A549 (cell line): ENCODE results near the gene PPY. TPM values are rescaled to one million over a fixed set of nuclear protein-coding genes. Genes with fewer than 3 reads are reported as not detected.

Source experiments
- ATAC-seq, 2 experiments: fragments of 200-7000 bp in 1 of 2; fragments of >200 bp in 1 of 2; cut with Nextera tagmentation in 1 of 2; cut with Tn5 transposase in 1 of 2; 3 replicates each; pipeline versions ENCODE4 v1.8.0 to v1.9.1; 2018 to 2020; ENCODE audit warnings: mild to moderate bottlenecking in 1 of 2, moderate library complexity in 1 of 2
- CTCF ChIA-PET: fragments of 300-600 bp; sonication (Branson Sonifier 250); formaldehyde crosslinking; extraction: SDS; loops from one replicate; lab custom pipeline; 2021; ENCODE audit warnings: antibody characterized with exemption, inconsistent platforms; lab: Yijun Ruan, JAX
- POLR2A ChIA-PET: fragments of 350-600 bp; formaldehyde crosslinking; extraction: SDS; loops from one replicate; lab custom pipeline; 2021; ENCODE audit warnings: antibody characterized with exemption, inconsistent platforms; lab: Yijun Ruan, JAX
- DNase-seq, 2 experiments: peaks; one replicate each; pipeline versions ENCODE4 v3.0.0 to v3.0.0-alpha.2; 2011 to 2016; ENCODE audit warnings: low read depth in 1 of 2, low spot score in 1 of 2
- FAIRE-seq: peaks from 2 replicates; lab custom pipeline; 2011; peaks lifted over from hg19 to GRCh38; lab: Jason Lieb, UNC
- H3K27ac ChIP-seq, 2 experiments: fragments of >200 bp; sonication (Bioruptor Twin); formaldehyde crosslinking; 3 replicates each; pipeline ENCODE4 v1.5.1; 2016 to 2017
- H3K4me1 ChIP-seq: fragments of >200 bp; sonication (Bioruptor Twin); formaldehyde crosslinking; 3 replicates; pipeline ENCODE4 v1.6.1; 2016
- H3K4me2 ChIP-seq: fragments of >200 bp; sonication (Bioruptor Twin); formaldehyde crosslinking; 3 replicates; pipeline ENCODE4 v1.6.1; 2016
- H3K4me3 ChIP-seq: fragments of >200 bp; sonication (Bioruptor Twin); formaldehyde crosslinking; 3 replicates; pipeline ENCODE4 v1.5.1; 2016
- H3K9me3 ChIP-seq: fragments of >200 bp; sonication (Bioruptor Twin); formaldehyde crosslinking; 3 replicates; pipeline ENCODE4 v1.6.1; 2016
- BCL3 ChIP-seq: fragments of >200 bp; sonication (Bioruptor Twin); formaldehyde crosslinking; IDR thresholded peaks from 3 replicates; pipeline ENCODE4 v1.6.1; 2016
- BHLHE40 ChIP-seq: IDR thresholded peaks from 2 replicates; pipeline ENCODE4 v1.6.1; 2012; ENCODE audit warnings: low read depth, low read length, inconsistent platforms
- CBX8 ChIP-seq: fragments of 200-600 bp; sonication (generic); IDR thresholded peaks from 2 replicates; pipeline ENCODE4 v1.6.1; 2016
- CEBPB ChIP-seq, 2 experiments: fragments of >200 bp in 1 of 2; sonication (Bioruptor Twin) in 1 of 2; formaldehyde crosslinking in 1 of 2; IDR thresholded peaks; 2 replicates each; pipeline ENCODE4 v1.6.1; 2012 to 2016
- EHF ChIP-seq: fragments of 250-450 bp; sonication (Bioruptor Pico); IDR thresholded peaks from 2 replicates; pipeline ENCODE4 v1.5.0; 2020; ENCODE audit warnings: mild to moderate bottlenecking
- EP300 ChIP-seq, 2 experiments: fragments of >200 bp; sonication (Bioruptor Twin); formaldehyde crosslinking; IDR thresholded peaks; 2 replicates in 1 of 2; 3 replicates in 1 of 2; pipeline ENCODE4 v1.6.1; 2016 to 2017
- HES2 ChIP-seq: fragments of >200 bp; sonication (Bioruptor Twin); formaldehyde crosslinking; IDR thresholded peaks from 2 replicates; pipeline ENCODE4 v1.6.1; 2016
- KDM5A ChIP-seq: fragments of 200-600 bp; sonication (generic); IDR thresholded peaks from 2 replicates; pipeline ENCODE4 v1.6.1; 2016; ENCODE audit warnings: antibody characterized with exemption, mild to moderate bottlenecking
- MAX ChIP-seq: IDR thresholded peaks from 2 replicates; pipeline ENCODE4 v1.6.1; 2012
- MAZ ChIP-seq: fragments of 150-350 bp; IDR thresholded peaks from 2 replicates; pipeline ENCODE4 v1.6.1; 2014; ENCODE audit warnings: antibody characterized with exemption, low read depth, low read length, borderline replicate concordance
- PHF8 ChIP-seq: fragments of 200-600 bp; sonication (generic); IDR thresholded peaks from 2 replicates; pipeline ENCODE4 v1.6.1; 2016; ENCODE audit warnings: low read depth, mild to moderate bottlenecking, antibody characterized with exemption, moderate library complexity, borderline replicate concordance
- RARB ChIP-seq: fragments of 250-450 bp; sonication (Bioruptor Pico); IDR thresholded peaks from 2 replicates; pipeline ENCODE4 v1.8.0; 2021; ENCODE audit warnings: mild to moderate bottlenecking, moderate library complexity
- TP53 ChIP-seq: fragments of 250-450 bp; sonication (Bioruptor Pico); IDR thresholded peaks from 2 replicates; pipeline ENCODE4 v1.5.0; 2021; ENCODE audit warnings: mild to moderate bottlenecking, moderate library complexity
- WGBS: methylation state at CpG from one replicate; pipeline ENCODE4 v1.1.6; 2017; ENCODE audit errors: missing lambda C conversion rate; 5-methylcytosine and 5-hydroxymethylcytosine counted together
- polyA plus RNA-seq, 4 experiments: library from polyadenylated mRNA; depleted of rRNA in 3 of 4; stranded (reverse); fragments of >200 nt; fragmentation: RNase III in 1 of 4; extraction: RNeasy Plus Mini Kit Qiagen cat#74134 plus additional on column Dnase treatment in 1 of 4; gene quantifications; 2 replicates in 3 of 4; 3 replicates in 1 of 4; pipeline ENCODE4 v1.2.3, GENCODE V29; 2011 to 2017

The PPY gene
- polyA plus RNA-seq, 2 of the 4 experiments (the other 2 are of a cell fraction): not detected

- H3K9me3 ChIP-seq: no peaks in the 10 kb centered on the region
- peak overlapping the region; percentile 46; the same call in 2 of the 3 replicates for H3K4me3 ChIP-seq
- no peak for TF ChIP-seq BCL3
- TF ChIP-seq MAX: 0 out of 2 replicates have a peak, but pooled peaks have one; percentile 14
- TF ChIP-seq EP300 (IDR thresholded peaks at IDR 0.05): 0 out of 5 replicates have a peak, but pooled peaks of 1 of the 2 experiments have one; percentile 21
- TF ChIP-seq KDM5A: no peak
- TF ChIP-seq, all 56 proteins: peak for 2
- 55% methylated on average over 26 of the region's 26 CpGs for WGBS
- ChIA-PET POLR2A (no interaction called here), CTCF (interaction anchor here (0.6 to 25.9 kb wide), 13 partner anchors 8 to 133 kb away, joined by 3 to 412 read pairs (median 13); partner anchors contain the start of gene PPY)
- FAIRE-seq: no peak
- peak; percentile 56 to 77 for DNase-seq
- Histone ChIP-seq H3K4me2 (peak overlapping the region; percentile 99), H3K27ac (peak overlapping the region in 1 of 2 experiments; percentile 74; a peak in 2 of 6 replicates), H3K4me1 (peaks cover 24% of the 10 kb centered on the region)
- ATAC-seq: peak; percentile 4 to 67; a peak in 3 of 6 replicates
Observed at GRCh38 chr17:43907998-43908721, 34.1 kb downstream of the PPY start.

GRCh38 chr17:43907425-43907981 is 34.8 kb downstream of the PPY start, which contains the start of gene MPP2:
Gene MPP2, minus strand, starts transcription at chr17:43907536. Its CDS starts 3,076 bp downstream, at chr17:43904460.
- DNase-seq (peak; percentile 71 to 80), ATAC-seq (peak; percentile 49 to 77), FAIRE-seq (no peak)
- Histone ChIP-seq H3K4me3 (peak within 1 kb of the TSS; percentile 46), H3K27ac (peak within 1 kb of the TSS; percentile 23 to 74; a peak in 4 of 6 replicates), H3K4me1 (peaks cover 24% of the 10 kb centered on the region), H3K4me2 (peak within 1 kb of the TSS; percentile 99), H3K9me3 (no peaks in the 10 kb centered on the region)
- POLR2A ChIA-PET: no interaction called here
- TF ChIP-seq PHF8 (no peak), TP53 (CRISPR knock-in tag) (no peak)
- WGBS: 9% methylated on average over 34 of the region's 36 CpGs
- CTCF ChIA-PET: interaction anchor here (0.6 to 25.9 kb wide), 10 partner anchors 8 to 233 kb away, joined by 3 to 412 read pairs (median 26); partner anchors contain the start of gene PPY

GRCh38 chr17:43906951-43907424 is 35.3 kb downstream of the PPY start:
- 20% methylated on average over 24 of the region's 29 CpGs for WGBS
- H3K4me3 ChIP-seq: peak overlapping the region; percentile 46
- no peaks in the 10 kb centered on the region for H3K9me3 ChIP-seq
- H3K4me2 ChIP-seq: peak overlapping the region; percentile 99
- peak overlapping the region; percentile 23 to 74; a peak in 4 of 6 replicates for H3K27ac ChIP-seq
- peaks cover 24% of the 10 kb centered on the region for H3K4me1 ChIP-seq
- ChIA-PET POLR2A (no interaction called here), CTCF (interaction anchor here (0.6 to 25.9 kb wide), 8 partner anchors 9 to 233 kb away, joined by 3 to 412 read pairs (median 49); partner anchors contain the start of gene PPY)
- TF ChIP-seq RARB (no peak), CEBPB (IDR thresholded peaks at IDR 0.05) (peak in 1 of 2 experiments; percentile 37; a peak in 1 of 4 replicates), HES2 (no peak), BHLHE40 (no peak), CBX8 (no peak), EHF (CRISPR knock-in tag) (no peak), MAZ (no peak)
- DNase-seq (no peak), FAIRE-seq (no peak), ATAC-seq (peak; percentile 3 to 16; a peak in 3 of 6 replicates)
